ENCODE results near the gene PKNOX1. TPM values are rescaled to one million over a fixed set of nuclear protein-coding genes. Genes with fewer than 3 reads are reported as not detected.
"Not testable (repeated sequence)": the region's sequence is repeated elsewhere in the genome, so short reads cannot be mapped to it uniquely, and the experiment has no call there.

The PKNOX1 gene
- total RNA-seq, 1 experiment from 2014 or later: 12.7 TPM

- H3K9ac ChIP-seq (ENCODE audit: low read length); POLR2A ChIA-PET: not testable (repeated sequence)
Measured at GRCh38 chr21:43068065-43068464, 93.7 kb downstream of the PKNOX1 start.

GRCh38 chr21:43069682-43070081 lies 95.3 kb downstream of the PKNOX1 start:
- intact Hi-C loops (cut with micrococcal nuclease); RAD21 ChIA-PET (ENCODE audit: low non-redundant PET in 1 of 2, low total read pairs in 2 of 2, uncharacterized antibody in 2 of 2, unreplicated experiment in 2 of 2); ATAC-seq; POLR2A ChIA-PET; H3K4me1 ChIP-seq (ENCODE audit: control insufficient read depth in 1 of 2, insufficient read depth in 2 of 2, low read length in 2 of 2); H3K27me3 ChIP-seq (ENCODE audit: insufficient read depth, low read length); H3K79me2 ChIP-seq (ENCODE audit: insufficient read depth, low read length); DNase-seq (ENCODE audit: low read depth, low spot score); H3K4me2 ChIP-seq (ENCODE audit: low read length); H3K4me3 ChIP-seq (replicated peaks in 1 of 2; ENCODE audit: low read depth in 1 of 2, low read length in 2 of 2); H3K9ac ChIP-seq (ENCODE audit: low read length); CTCF ChIA-PET; H3K27ac ChIP-seq (ENCODE audit: low read depth, low read length); H2AFZ ChIP-seq (ENCODE audit: low read depth, low read length, poor library complexity, severe bottlenecking); H4K20me1 ChIP-seq (ENCODE audit: insufficient read depth); H3K36me3 ChIP-seq (ENCODE audit: control insufficient read depth in 1 of 2, insufficient read depth in 2 of 2, low read length in 2 of 2); BruUV-seq (replicated peaks); H3K9me2 ChIP-seq (ENCODE audit: insufficient read depth); H3K9me3 ChIP-seq (ENCODE audit: control insufficient read depth in 1 of 2, insufficient read depth in 1 of 2, low read depth in 1 of 2, low read length in 2 of 2): not testable (repeated sequence)

More at GRCh38 chr21:43068065-43068464, 93.7 kb downstream of the PKNOX1 start:
- intact Hi-C loops (cut with micrococcal nuclease); RAD21 ChIA-PET (ENCODE audit: low non-redundant PET in 1 of 2, low total read pairs in 2 of 2, uncharacterized antibody in 2 of 2, unreplicated experiment in 2 of 2); H3K9me2 ChIP-seq (ENCODE audit: insufficient read depth); H3K27ac ChIP-seq (ENCODE audit: low read depth, low read length); BruUV-seq (replicated peaks); H3K27me3 ChIP-seq (ENCODE audit: insufficient read depth, low read length); H4K20me1 ChIP-seq (ENCODE audit: insufficient read depth); H3K36me3 ChIP-seq (ENCODE audit: control insufficient read depth in 1 of 2, insufficient read depth in 2 of 2, low read length in 2 of 2); H2AFZ ChIP-seq (ENCODE audit: low read depth, low read length, poor library complexity, severe bottlenecking); H3K79me2 ChIP-seq (ENCODE audit: insufficient read depth, low read length); DNase-seq (ENCODE audit: low read depth, low spot score); ATAC-seq; CTCF ChIA-PET; H3K9me3 ChIP-seq (ENCODE audit: control insufficient read depth in 1 of 2, insufficient read depth in 1 of 2, low read depth in 1 of 2, low read length in 2 of 2); H3K4me1 ChIP-seq (ENCODE audit: control insufficient read depth in 1 of 2, insufficient read depth in 2 of 2, low read length in 2 of 2); H3K4me2 ChIP-seq (ENCODE audit: low read length); H3K4me3 ChIP-seq (replicated peaks in 1 of 2; ENCODE audit: low read depth in 1 of 2, low read length in 2 of 2): not testable (repeated sequence)

GRCh38 chr21:43072742-43073141 lies 98.4 kb downstream of the PKNOX1 start:
- intact Hi-C loops (cut with micrococcal nuclease); H3K27ac ChIP-seq (ENCODE audit: low read depth, low read length); H3K4me1 ChIP-seq (ENCODE audit: control insufficient read depth in 1 of 2, insufficient read depth in 2 of 2, low read length in 2 of 2); ATAC-seq; H3K27me3 ChIP-seq (ENCODE audit: insufficient read depth, low read length); H3K4me2 ChIP-seq (ENCODE audit: low read length); H3K9ac ChIP-seq (ENCODE audit: low read length); BruUV-seq (replicated peaks); POLR2A ChIA-PET; CTCF ChIA-PET; H3K9me2 ChIP-seq (ENCODE audit: insufficient read depth); H3K36me3 ChIP-seq (ENCODE audit: control insufficient read depth in 1 of 2, insufficient read depth in 2 of 2, low read length in 2 of 2); DNase-seq (ENCODE audit: low read depth, low spot score); H3K79me2 ChIP-seq (ENCODE audit: insufficient read depth, low read length); H3K9me3 ChIP-seq (ENCODE audit: control insufficient read depth in 1 of 2, insufficient read depth in 1 of 2, low read depth in 1 of 2, low read length in 2 of 2); H3K4me3 ChIP-seq (replicated peaks in 1 of 2; ENCODE audit: low read depth in 1 of 2, low read length in 2 of 2); H2AFZ ChIP-seq (ENCODE audit: low read depth, low read length, poor library complexity, severe bottlenecking); H4K20me1 ChIP-seq (ENCODE audit: insufficient read depth); RAD21 ChIA-PET (ENCODE audit: low non-redundant PET in 1 of 2, low total read pairs in 2 of 2, uncharacterized antibody in 2 of 2, unreplicated experiment in 2 of 2): not testable (repeated sequence)

- intact Hi-C loops (cut with micrococcal nuclease); BruUV-seq (replicated peaks); H3K4me2 ChIP-seq (ENCODE audit: low read length); H2AFZ ChIP-seq (ENCODE audit: low read depth, low read length, poor library complexity, severe bottlenecking); H3K36me3 ChIP-seq (ENCODE audit: control insufficient read depth in 1 of 2, insufficient read depth in 2 of 2, low read length in 2 of 2); H3K9ac ChIP-seq (ENCODE audit: low read length); H3K9me2 ChIP-seq (ENCODE audit: insufficient read depth); CTCF ChIA-PET; H3K79me2 ChIP-seq (ENCODE audit: insufficient read depth, low read length); H3K27me3 ChIP-seq (ENCODE audit: insufficient read depth, low read length); POLR2A ChIA-PET; RAD21 ChIA-PET (ENCODE audit: low non-redundant PET in 1 of 2, low total read pairs in 2 of 2, uncharacterized antibody in 2 of 2, unreplicated experiment in 2 of 2); H4K20me1 ChIP-seq (ENCODE audit: insufficient read depth); H3K9me3 ChIP-seq (ENCODE audit: control insufficient read depth in 1 of 2, insufficient read depth in 1 of 2, low read depth in 1 of 2, low read length in 2 of 2); ATAC-seq; H3K4me1 ChIP-seq (ENCODE audit: control insufficient read depth in 1 of 2, insufficient read depth in 2 of 2, low read length in 2 of 2); DNase-seq (ENCODE audit: low read depth, low spot score); H3K27ac ChIP-seq (ENCODE audit: low read depth, low read length); H3K4me3 ChIP-seq (replicated peaks in 1 of 2; ENCODE audit: low read depth in 1 of 2, low read length in 2 of 2): not testable (repeated sequence)
Measured at GRCh38 chr21:43074401-43075169, 100.2 kb downstream of the PKNOX1 start.

Measured in HCT116 (cell line).